Skeletal muscle tissue (tissue), 4 donors: ENCODE results near the gene ERG. TPM values are rescaled to one million over a fixed set of nuclear protein-coding genes. Genes with fewer than 3 reads are reported as not detected.

Source experiments
- H3K27ac ChIP-seq: one replicate; pipeline ENCODE4 v1.7.0; 2013; ENCODE audit warnings: mild to moderate bottlenecking, low read depth, low read length, inconsistent platforms
- H3K27me3 ChIP-seq, 3 donors: one replicate each; pipeline ENCODE4 v1.7.0; 2013; ENCODE audit warnings: low read length in 3 of 3; ENCODE audit not compliant: control insufficient read depth in 3 of 3, insufficient read depth in 3 of 3
- H3K36me3 ChIP-seq, 3 donors: one replicate each; pipeline ENCODE4 v1.7.0; 2013; ENCODE audit warnings: low read length in 3 of 3; ENCODE audit not compliant: control insufficient read depth in 3 of 3, insufficient read depth in 3 of 3
- H3K4me1 ChIP-seq, 3 donors: one replicate each; pipeline ENCODE4 v1.7.0; 2013; ENCODE audit warnings: low read length in 3 of 3, mild to moderate bottlenecking in 3 of 3; ENCODE audit not compliant: control insufficient read depth in 3 of 3, insufficient read depth in 3 of 3
- H3K4me3 ChIP-seq, 3 donors: one replicate each; pipeline ENCODE4 v1.7.0; 2013; ENCODE audit warnings: low read length in 3 of 3
- H3K9ac ChIP-seq, 3 donors: one replicate each; pipeline ENCODE4 v1.7.0; 2013; ENCODE audit warnings: low read length in 3 of 3, mild to moderate bottlenecking in 3 of 3, moderate library complexity in 2 of 3, low read depth in 1 of 3
- H3K9me3 ChIP-seq, 3 donors: one replicate each; pipeline ENCODE4 v1.7.0; 2013; ENCODE audit warnings: low read length in 3 of 3; ENCODE audit not compliant: control insufficient read depth in 3 of 3
- total RNA-seq: library from RNA; depleted of rRNA; stranded (reverse); fragments of >200 nt; gene quantifications from one replicate; pipeline ENCODE4 v1.2.3, GENCODE V29; 2014
- donor health status: Osteomylitis.

Gene ERG
- total RNA-seq, 1 donor from 2014 or later: 4.7 TPM

DNA sequence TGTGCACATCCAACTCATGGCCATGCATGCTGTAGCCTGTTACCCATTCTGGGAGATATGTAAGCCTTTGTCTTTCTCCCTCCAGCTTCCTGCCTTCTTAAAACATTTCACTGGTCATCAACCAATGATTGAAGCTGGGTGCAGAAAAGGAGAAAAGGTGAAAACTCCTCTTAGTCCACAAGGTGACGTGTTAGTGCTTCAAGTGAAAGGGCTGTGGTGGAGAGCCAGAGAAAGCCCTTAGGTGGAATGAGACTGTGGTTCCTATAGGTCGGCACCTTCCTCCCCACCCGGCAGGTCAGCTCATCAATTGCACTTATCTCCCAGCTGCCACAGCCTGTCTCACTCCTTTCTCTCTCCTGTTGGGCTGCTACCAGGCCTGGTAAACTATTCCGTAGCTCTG, 30.4 kb downstream of the ERG start:
- no peaks in the 10 kb centered on the region for H3K9me3 ChIP-seq
- H3K27me3 ChIP-seq: peaks cover 0 to 10% (median 4%) of the 10 kb centered on the region in 3 donors
- H3K4me1 ChIP-seq: peaks cover 0 to 3% (median 3%) of the 10 kb centered on the region in 3 donors
- H3K27ac ChIP-seq: no peak overlapping the region
- H3K36me3 ChIP-seq: no peaks in the 10 kb centered on the region
- no peak overlapping the region for H3K4me3 ChIP-seq
- H3K9ac ChIP-seq: no peak overlapping the region

DNA sequence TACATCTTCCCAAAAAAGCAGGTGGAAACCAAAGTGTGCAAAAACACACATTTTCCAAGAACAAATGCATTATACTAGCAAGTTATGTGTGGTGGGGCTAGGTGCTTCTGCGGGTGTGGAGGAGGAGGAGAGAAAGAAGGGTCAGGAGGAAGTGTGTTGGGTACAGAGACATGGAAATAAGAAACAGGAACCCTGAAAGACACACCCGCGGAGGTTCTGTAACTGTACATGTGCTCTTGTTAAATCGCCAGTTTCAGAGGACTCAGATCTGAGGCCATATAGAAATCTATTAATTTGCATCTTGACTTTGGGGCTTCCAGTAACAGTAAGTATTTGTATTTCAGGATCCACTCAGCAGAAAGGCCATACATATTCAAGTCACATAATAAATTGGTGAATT, 30.9 kb downstream of the ERG start:
- Histone ChIP-seq H3K27ac (no peak overlapping the region), H3K4me1 (peaks cover 0 to 3% (median 3%) of the 10 kb centered on the region in 3 donors), H3K9ac (no peak overlapping the region), H3K9me3 (no peaks in the 10 kb centered on the region), H3K36me3 (no peaks in the 10 kb centered on the region), H3K27me3 (peaks cover 0 to 5% (median 4%) of the 10 kb centered on the region in 3 donors), H3K4me3 (no peak overlapping the region)

DNA sequence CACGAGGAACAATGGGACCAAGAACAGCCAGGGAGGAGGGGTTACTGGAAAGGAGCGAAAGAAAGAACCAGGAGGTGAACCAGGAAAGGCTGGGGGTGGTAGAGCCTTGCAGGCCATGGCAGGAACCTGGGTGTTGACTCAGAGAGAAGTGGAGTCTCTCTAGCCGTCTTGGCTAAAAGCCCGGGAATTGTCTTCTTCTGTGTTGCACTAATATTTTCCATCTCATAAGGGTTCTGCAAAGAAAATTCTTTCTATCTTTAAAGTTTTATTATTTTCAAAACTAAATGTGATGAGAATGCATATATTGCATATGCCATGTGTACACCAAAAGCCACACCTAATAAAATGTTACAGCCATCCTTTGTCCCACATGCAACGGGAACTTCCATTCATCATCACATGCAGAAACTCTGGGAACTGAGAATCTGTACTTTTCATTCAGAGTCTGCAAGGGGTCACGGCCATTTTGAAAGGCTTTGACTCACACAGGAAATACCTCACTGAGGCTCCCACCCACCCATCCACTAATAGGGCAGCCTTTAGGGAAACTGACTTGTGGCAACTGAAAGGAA, 38.0 kb downstream of the ERG start:
- no peak overlapping the region for H3K4me3 ChIP-seq
- H3K9me3 ChIP-seq: no peaks in the 10 kb centered on the region
- peaks cover 3 to 9% (median 6%) of the 10 kb centered on the region in 3 donors for H3K4me1 ChIP-seq
- H3K27ac ChIP-seq: peak overlapping the region; percentile 47
- no peaks in the 10 kb centered on the region for H3K36me3 ChIP-seq
- H3K9ac ChIP-seq: no peak overlapping the region
- peaks cover 0 to 2% (median 0%) of the 10 kb centered on the region in 3 donors for H3K27me3 ChIP-seq

DNA sequence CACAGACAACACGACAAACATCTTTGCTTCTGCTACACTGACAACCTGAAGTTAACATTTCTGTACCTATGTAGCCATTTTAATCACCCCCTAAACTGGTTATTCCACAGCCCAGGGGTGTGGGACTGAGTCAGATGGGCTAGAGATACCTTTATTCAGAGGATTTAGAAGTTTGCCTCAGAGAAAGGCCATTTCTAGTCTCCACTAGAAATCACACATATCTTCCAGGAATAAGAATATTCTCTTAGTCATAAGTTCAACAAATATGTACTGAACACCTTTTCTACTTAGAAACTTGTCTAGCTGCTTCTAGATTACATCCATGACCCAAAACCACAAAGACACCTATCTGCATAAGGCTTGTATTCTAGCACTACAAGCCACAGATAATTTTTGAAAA, 38.8 kb downstream of the ERG start:
- Histone ChIP-seq H3K4me3 (no peak overlapping the region), H3K27me3 (peaks cover 0 to 2% (median 0%) of the 10 kb centered on the region in 3 donors), H3K4me1 (peaks cover 3 to 9% (median 6%) of the 10 kb centered on the region in 3 donors), H3K9ac (no peak overlapping the region), H3K36me3 (no peaks in the 10 kb centered on the region), H3K27ac (peak overlapping the region; percentile 47), H3K9me3 (no peaks in the 10 kb centered on the region)

DNA sequence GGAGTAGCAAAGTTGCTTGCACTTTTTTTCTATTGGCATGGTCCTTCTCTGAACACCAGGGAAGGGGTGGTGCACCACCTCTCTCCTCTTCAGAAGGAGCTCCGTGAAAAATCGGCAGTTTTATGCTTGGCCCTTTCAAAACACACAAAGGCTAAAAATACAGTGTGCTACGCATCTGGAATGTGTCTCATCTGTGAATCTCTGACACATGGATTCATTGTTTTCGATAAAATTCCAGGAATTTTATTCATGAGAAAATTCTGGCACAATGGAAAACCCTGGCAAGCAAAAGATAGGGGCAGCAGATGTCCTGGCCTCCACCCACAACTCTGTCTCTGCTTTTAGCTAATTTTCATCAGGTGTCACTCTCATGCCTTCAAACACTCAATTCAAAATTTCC, 42.9 kb downstream of the ERG start:
- H3K9ac ChIP-seq: no peak overlapping the region

DNA sequence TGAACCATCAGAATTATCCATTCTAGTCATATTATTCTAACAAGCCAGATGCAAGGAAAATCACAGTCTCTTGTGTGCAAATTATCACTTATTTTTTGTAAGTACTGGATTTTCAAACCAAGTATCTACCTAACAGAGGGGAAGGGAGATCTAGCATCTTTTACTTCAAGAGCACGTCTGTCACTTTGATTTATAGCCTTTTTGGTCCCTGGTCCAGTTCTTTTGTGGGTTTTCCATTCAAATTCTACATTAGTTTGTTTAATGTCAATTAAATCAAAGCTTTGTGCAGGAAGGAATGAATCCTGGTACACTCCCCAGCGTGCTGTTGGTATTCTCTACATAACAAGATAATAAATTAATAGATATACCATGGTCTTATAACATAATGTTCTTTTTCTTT, 43.6 kb downstream of the ERG start:
- H3K27me3 ChIP-seq: peaks cover 0 to 2% (median 0%) of the 10 kb centered on the region in 3 donors
- no peak overlapping the region for H3K27ac ChIP-seq
- H3K4me3 ChIP-seq: no peak overlapping the region
- H3K4me1 ChIP-seq: peaks cover 0 to 3% (median 0%) of the 10 kb centered on the region in 3 donors
- no peaks in the 10 kb centered on the region for H3K36me3 ChIP-seq
- H3K9me3 ChIP-seq: no peaks in the 10 kb centered on the region
- no peak overlapping the region for H3K9ac ChIP-seq

More for the DNA sequence above, 42.9 kb downstream of the ERG start:
- peaks cover 3 to 6% (median 3%) of the 10 kb centered on the region in 3 donors for H3K4me1 ChIP-seq
- H3K27ac ChIP-seq: no peak overlapping the region
- H3K36me3 ChIP-seq: no peaks in the 10 kb centered on the region
- no peak overlapping the region for H3K4me3 ChIP-seq
- H3K9me3 ChIP-seq: no peaks in the 10 kb centered on the region
- H3K27me3 ChIP-seq: peaks cover 0 to 2% (median 0%) of the 10 kb centered on the region in 3 donors

DNA sequence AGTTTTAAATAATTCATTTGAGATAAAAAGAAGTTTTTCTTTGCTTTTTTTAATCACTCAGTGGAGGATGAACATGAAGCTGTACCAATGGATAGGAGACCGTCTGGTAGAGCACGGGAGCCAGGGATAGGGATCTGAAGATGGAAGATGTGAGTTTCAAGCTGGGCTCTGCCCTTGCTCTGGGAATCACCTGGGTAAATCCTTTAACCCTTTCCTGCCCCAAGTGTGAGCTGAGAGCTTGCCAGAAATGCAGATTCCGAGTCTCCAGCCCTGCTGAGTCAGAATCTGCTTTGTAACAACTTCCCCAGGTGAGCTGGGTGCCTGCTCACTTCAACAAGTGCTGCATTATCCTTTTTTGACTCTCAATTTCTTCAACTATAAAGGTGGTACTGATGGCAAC, 44.1 kb downstream of the ERG start:
- Histone ChIP-seq H3K27me3 (peaks cover 0 to 2% (median 0%) of the 10 kb centered on the region in 3 donors), H3K27ac (no peak overlapping the region), H3K4me3 (no peak overlapping the region), H3K4me1 (no peaks in the 10 kb centered on the region), H3K36me3 (no peaks in the 10 kb centered on the region), H3K9ac (no peak overlapping the region), H3K9me3 (no peaks in the 10 kb centered on the region)

DNA sequence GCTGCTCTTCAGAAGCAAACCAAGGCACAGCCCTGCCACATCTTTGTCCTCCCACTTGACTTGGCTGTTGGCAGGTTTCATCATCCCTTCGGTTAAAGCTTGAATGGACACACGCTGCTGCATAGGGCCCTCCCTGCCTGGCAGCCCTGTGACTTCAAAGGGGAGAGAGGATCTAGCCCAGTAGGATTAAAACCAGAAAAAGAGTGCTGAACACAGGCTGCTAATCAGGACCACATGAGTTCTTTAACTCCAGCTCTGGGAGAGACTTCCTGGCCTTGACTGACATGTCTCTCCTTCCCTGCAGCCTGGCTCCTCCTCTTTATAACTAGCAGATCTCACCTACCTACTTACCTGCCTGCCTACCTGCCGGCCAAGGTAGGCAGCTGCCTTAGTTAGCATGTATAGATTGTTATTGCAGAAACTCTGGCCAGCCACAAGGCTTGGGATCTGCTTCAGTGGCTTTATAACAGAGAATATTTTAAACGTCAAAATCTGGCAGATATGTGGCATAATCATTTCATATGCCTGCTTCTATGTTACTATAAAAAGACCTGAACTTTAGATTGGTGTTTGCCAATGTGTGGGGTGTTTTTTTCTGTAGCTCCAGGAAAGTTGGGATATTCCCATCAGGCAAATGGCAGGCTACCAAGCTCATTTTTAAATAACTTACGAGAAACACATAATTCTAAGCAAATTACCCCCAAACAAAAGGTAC, 49.4 kb downstream of the ERG start:
- Histone ChIP-seq H3K9me3 (no peaks in the 10 kb centered on the region), H3K27ac (no peak overlapping the region), H3K27me3 (no peaks in the 10 kb centered on the region), H3K4me1 (peaks cover 0 to 3% (median 0%) of the 10 kb centered on the region in 3 donors), H3K9ac (no peak overlapping the region), H3K4me3 (no peak overlapping the region), H3K36me3 (no peaks in the 10 kb centered on the region)

DNA sequence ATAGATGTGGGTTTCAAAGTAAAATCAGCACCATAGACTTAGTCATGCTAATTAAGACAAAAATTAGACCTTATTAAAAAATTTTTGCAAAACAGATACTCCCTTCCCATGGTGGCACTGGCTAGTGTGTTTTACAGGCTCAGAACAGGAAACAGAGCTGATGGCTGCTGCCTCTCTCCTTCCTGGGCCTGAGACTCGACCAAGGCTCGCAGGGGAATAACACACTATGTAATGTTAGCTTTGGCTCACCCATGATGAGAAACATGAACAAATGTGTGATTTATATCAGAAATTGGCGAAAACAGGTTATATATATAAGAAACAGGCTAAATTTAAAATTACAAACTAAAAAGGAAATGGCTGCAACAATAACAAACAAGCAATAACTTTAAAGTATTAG, 50.7 kb downstream of the ERG start:
- Histone ChIP-seq H3K9ac (no peak overlapping the region), H3K27ac (no peak overlapping the region), H3K36me3 (no peaks in the 10 kb centered on the region)

DNA sequence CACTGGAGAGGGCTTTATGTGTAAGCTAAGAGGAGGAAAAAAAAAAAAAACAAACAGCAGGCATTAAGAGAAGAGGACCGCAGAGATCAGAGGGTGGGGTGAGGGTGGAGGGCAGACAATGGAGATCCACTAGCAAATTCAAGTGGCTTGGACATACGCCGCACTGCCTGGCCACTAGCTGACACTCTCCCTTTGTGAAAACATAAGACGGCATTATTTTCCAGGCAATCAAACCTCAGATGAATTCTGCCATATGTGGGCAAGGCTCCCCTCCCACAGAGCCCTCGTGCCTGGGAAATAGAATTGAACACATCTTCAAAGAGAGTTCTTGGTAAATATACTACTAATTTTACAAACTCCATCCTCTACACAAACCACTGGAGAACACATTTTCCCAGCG, 53.6 kb downstream of the ERG start:
- H3K27me3 ChIP-seq: peaks cover 0 to 7% (median 0%) of the 10 kb centered on the region in 3 donors
- H3K4me3 ChIP-seq: no peak overlapping the region
- H3K9ac ChIP-seq: no peak overlapping the region
- no peaks in the 10 kb centered on the region for H3K36me3 ChIP-seq
- H3K4me1 ChIP-seq: peaks cover 0 to 5% (median 4%) of the 10 kb centered on the region in 3 donors
- no peaks in the 10 kb centered on the region for H3K9me3 ChIP-seq
- H3K27ac ChIP-seq: no peak overlapping the region

More for the DNA sequence above, 50.7 kb downstream of the ERG start:
- Histone ChIP-seq H3K27me3 (no peaks in the 10 kb centered on the region), H3K9me3 (no peaks in the 10 kb centered on the region), H3K4me1 (peaks cover 0 to 5% (median 0%) of the 10 kb centered on the region in 3 donors), H3K4me3 (no peak overlapping the region)
